Neural progenitor cell (in vitro differentiated cells): ENCODE results near the gene HDDC2. TPM values are rescaled to one million over a fixed set of nuclear protein-coding genes. Genes with fewer than 3 reads are reported as not detected.

Source experiments
- DNase-seq: peaks from one replicate; pipeline ENCODE4 v3.0.0-alpha.2; 2016; ENCODE audit warnings: low spot score
- H2AFZ ChIP-seq: fragments of 200-600 bp; sonication (generic); replicated peaks from 2 replicates; pipeline ENCODE4 v1.6.1; 2016; ENCODE audit warnings: antibody characterized with exemption
- H3F3A ChIP-seq: fragments of 200-600 bp; sonication (generic); 2 replicates; pipeline ENCODE4 v1.6.1; 2016; ENCODE audit warnings: antibody characterized with exemption, low read depth
- H3K27ac ChIP-seq: fragments of 200-600 bp; sonication (generic); 2 replicates; pipeline ENCODE4 v1.5.1; 2016; ENCODE audit warnings: mild to moderate bottlenecking
- H3K27me3 ChIP-seq: fragments of 200-600 bp; sonication (generic); 2 replicates; pipeline ENCODE4 v1.6.1; 2016; ENCODE audit warnings: mild to moderate bottlenecking, moderate library complexity
- H3K36me3 ChIP-seq: fragments of 200-600 bp; sonication (generic); 2 replicates; pipeline ENCODE4 v1.5.1; 2016
- H3K4me1 ChIP-seq: fragments of 200-600 bp; sonication (generic); 2 replicates; pipeline ENCODE4 v1.6.1; 2016; ENCODE audit warnings: mixed run types
- H3K4me2 ChIP-seq: fragments of 200-600 bp; sonication (generic); 2 replicates; pipeline ENCODE4 v1.6.1; 2016
- H3K4me3 ChIP-seq: fragments of 200-600 bp; sonication (generic); 2 replicates; pipeline ENCODE4 v1.5.1; 2016
- H3K79me2 ChIP-seq: fragments of 200-600 bp; sonication (generic); 2 replicates; pipeline ENCODE4 v1.6.1; 2016; ENCODE audit warnings: low read depth
- H3K9ac ChIP-seq: fragments of 200-600 bp; sonication (generic); 2 replicates; pipeline ENCODE4 v1.6.1; 2016
- H3K9me3 ChIP-seq: fragments of 200-600 bp; sonication (generic); 2 replicates; pipeline ENCODE4 v1.5.1; 2016; ENCODE audit warnings: low read depth
- H4K20me1 ChIP-seq: fragments of 200-600 bp; sonication (generic); 2 replicates; pipeline ENCODE4 v1.6.1; 2016; ENCODE audit warnings: low read depth
- H3K27ac Mint-ChIP-seq: 3 replicates; pipeline ENCODE4 v1.8.0; 2021; ENCODE audit warnings: mixed read lengths
- H3K27me3 Mint-ChIP-seq: 2 replicates; pipeline ENCODE4 v1.8.0; 2022; ENCODE audit warnings: low read depth, mild to moderate bottlenecking, inconsistent platforms, moderate library complexity, mixed read lengths; ENCODE audit not compliant: insufficient read depth
- H3K36me3 Mint-ChIP-seq: 3 replicates; pipeline ENCODE4 v1.8.0; 2021; ENCODE audit warnings: mixed read lengths
- H3K4me1 Mint-ChIP-seq: 3 replicates; pipeline ENCODE4 v1.8.0; 2021; ENCODE audit warnings: mixed read lengths
- H3K4me3 Mint-ChIP-seq: 3 replicates; pipeline ENCODE4 v1.8.0; 2021; ENCODE audit warnings: mild to moderate bottlenecking, moderate library complexity, mixed read lengths
- H3K9me3 Mint-ChIP-seq: 3 replicates; pipeline ENCODE4 v1.8.0; 2020; ENCODE audit warnings: mixed read lengths
- EZH2 ChIP-seq: fragments of 200-600 bp; sonication (generic); IDR thresholded peaks from 2 replicates; pipeline ENCODE4 v1.6.1; 2017; ENCODE audit warnings: antibody characterized with exemption, mild to moderate bottlenecking, moderate library complexity
- EZH2phosphoT487 ChIP-seq: fragments of 200-600 bp; sonication (generic); IDR thresholded peaks from 2 replicates; pipeline ENCODE4 v1.6.1; 2017; ENCODE audit warnings: antibody characterized with exemption
- total RNA-seq: library from RNA; depleted of rRNA; stranded (reverse); fragments of >200 nt; gene quantifications from 2 replicates; pipeline ENCODE4 v1.2.3, GENCODE V29; 2015; ENCODE audit warnings: low replicate concordance
- TF ChIP-seq, protein P1 (sequence below): fragments of 200-600 bp; sonication (generic); IDR thresholded peaks from 2 replicates; pipeline ENCODE4 v1.5.1; 2017; ENCODE audit warnings: antibody characterized with exemption, mild to moderate bottlenecking

Gene HDDC2
- total RNA-seq, 1 donor from 2014 or later: 114 TPM

DNA sequence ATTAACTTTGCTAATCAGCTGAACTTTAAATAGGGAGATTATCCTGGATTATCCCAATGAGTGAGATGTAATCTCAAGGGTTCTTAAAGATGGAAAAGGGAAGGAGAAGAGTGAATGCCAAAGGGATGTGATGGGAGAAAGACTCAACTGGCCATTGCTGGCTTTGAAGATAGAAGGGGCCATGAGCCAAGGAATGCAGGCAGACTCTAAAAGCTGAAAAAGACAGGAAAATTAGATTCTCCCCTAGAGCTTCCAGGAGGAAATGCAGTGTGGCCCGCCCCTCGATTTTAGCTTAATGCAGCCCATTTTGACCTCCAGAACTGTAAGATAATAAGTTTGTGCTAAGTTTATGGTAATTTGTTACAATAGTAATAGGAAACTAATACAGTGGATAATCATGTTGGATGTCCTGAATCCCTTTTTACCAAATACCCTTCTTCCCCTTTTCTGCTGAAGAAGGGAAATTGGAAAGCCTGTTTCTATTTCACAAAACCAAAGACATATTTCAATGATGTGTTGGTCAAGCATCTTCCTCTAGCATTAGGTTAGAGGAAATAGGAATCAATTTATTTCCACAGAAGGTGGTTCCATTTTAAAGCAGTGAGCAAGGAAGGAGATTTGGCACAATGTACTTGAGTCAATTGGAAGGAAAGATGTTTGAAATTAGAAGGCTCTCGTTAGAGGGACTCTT, 3.3 kb upstream of the HDDC2 start:
- no peak overlapping the region for H3K27ac Mint-ChIP-seq
- Histone ChIP-seq H3F3A (peaks cover 9% of the 10 kb centered on the region), H3K36me3 (no peaks in the 10 kb centered on the region), H3K4me1 (peaks cover 8% of the 10 kb centered on the region), H3K9me3 (no peaks in the 10 kb centered on the region), H4K20me1 (no peaks in the 10 kb centered on the region), H3K79me2 (peaks cover 10% of the 10 kb centered on the region), H3K4me3 (no peak overlapping the region), H3K27ac (no peak overlapping the region), H3K9ac (no peak overlapping the region), H3K27me3 (no peaks in the 10 kb centered on the region), H2AFZ (no peak overlapping the region), H3K4me2 (no peak overlapping the region)
- peaks cover 3% of the 10 kb centered on the region for H3K9me3 Mint-ChIP-seq
- TF ChIP-seq EZH2: no peak
- no peak for TF ChIP-seq EZH2phosphoT487
- TF ChIP-seq, protein P1, sequence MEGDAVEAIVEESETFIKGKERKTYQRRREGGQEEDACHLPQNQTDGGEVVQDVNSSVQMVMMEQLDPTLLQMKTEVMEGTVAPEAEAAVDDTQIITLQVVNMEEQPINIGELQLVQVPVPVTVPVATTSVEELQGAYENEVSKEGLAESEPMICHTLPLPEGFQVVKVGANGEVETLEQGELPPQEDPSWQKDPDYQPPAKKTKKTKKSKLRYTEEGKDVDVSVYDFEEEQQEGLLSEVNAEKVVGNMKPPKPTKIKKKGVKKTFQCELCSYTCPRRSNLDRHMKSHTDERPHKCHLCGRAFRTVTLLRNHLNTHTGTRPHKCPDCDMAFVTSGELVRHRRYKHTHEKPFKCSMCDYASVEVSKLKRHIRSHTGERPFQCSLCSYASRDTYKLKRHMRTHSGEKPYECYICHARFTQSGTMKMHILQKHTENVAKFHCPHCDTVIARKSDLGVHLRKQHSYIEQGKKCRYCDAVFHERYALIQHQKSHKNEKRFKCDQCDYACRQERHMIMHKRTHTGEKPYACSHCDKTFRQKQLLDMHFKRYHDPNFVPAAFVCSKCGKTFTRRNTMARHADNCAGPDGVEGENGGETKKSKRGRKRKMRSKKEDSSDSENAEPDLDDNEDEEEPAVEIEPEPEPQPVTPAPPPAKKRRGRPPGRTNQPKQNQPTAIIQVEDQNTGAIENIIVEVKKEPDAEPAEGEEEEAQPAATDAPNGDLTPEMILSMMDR: no peak
- no peak for DNase-seq
- H3K4me3 Mint-ChIP-seq: no peak overlapping the region
- H3K4me1 Mint-ChIP-seq: peaks cover 10% of the 10 kb centered on the region
- peaks cover 6% of the 10 kb centered on the region for H3K36me3 Mint-ChIP-seq
- no peaks in the 10 kb centered on the region for H3K27me3 Mint-ChIP-seq

DNA sequence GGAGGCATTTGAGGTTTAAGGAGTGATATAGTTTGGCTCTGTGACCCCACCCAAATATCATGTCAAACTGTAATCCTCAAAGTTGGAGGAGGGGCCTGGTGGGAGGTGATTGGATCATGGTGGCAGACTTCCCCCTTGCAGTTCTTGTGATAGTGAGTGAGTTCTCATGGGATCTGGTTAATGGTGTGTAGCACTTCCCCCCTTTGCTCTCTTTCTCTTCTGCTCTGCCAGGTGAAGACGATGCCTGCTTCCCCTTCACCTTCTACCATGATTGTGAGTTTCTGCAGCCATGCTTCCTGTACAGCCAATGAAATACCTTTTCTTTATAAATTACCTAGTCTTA, 1.7 kb upstream of the HDDC2 start:
- Mint-ChIP-seq H3K36me3 (peaks cover 17% of the 10 kb centered on the region), H3K27ac (no peak overlapping the region), H3K9me3 (peaks cover 3% of the 10 kb centered on the region), H3K4me1 (peaks cover 18% of the 10 kb centered on the region), H3K27me3 (peaks cover 2% of the 10 kb centered on the region), H3K4me3 (no peak overlapping the region)
- Histone ChIP-seq H3K4me3 (no peak overlapping the region), H3K4me1 (peaks cover 11% of the 10 kb centered on the region), H3K27ac (no peak overlapping the region), H3K79me2 (peaks cover 20% of the 10 kb centered on the region), H3K27me3 (no peaks in the 10 kb centered on the region), H2AFZ (no peak overlapping the region), H3K9me3 (no peaks in the 10 kb centered on the region), H3F3A (peaks cover 9% of the 10 kb centered on the region), H3K36me3 (no peaks in the 10 kb centered on the region), H3K9ac (no peak overlapping the region), H3K4me2 (no peak overlapping the region), H4K20me1 (no peaks in the 10 kb centered on the region)
- TF ChIP-seq EZH2phosphoT487: no peak
- TF ChIP-seq EZH2: no peak
- DNase-seq: no peak

DNA sequence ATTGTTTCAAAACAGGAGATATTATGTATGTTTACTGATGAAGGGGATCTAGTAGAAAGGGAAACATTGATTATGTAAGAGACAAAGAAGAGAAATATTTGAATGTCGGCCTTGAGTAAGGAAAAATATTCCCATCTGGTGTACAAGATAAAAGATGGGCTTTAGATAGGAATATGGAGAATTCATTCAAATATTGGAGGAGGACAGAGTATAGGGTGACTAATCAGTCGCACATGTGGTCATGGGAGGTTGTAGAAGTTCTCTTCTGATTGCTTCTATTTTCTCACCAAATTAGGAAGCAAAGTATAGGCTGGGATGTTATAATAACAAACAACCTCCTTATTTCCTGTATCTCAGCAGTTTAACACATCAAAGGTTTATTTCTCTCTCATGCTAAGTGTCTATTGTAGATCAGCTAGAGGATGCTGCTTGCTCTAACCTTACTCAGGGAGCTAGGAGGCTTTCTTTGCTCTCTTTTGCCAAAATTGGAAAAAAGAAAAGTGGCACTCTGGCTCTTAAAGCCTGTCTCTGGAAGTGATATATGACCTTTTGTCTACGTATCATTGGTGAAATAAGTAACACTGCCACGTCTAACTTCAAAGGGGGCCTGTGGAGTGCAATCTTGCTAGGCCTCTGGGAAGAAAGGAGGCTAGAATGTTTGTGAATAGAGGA, 1.2 kb upstream of the HDDC2 start:
- Histone ChIP-seq H4K20me1 (no peaks in the 10 kb centered on the region), H3K4me3 (no peak overlapping the region), H3K36me3 (no peaks in the 10 kb centered on the region), H3K4me2 (no peak overlapping the region), H3K79me2 (peaks cover 20% of the 10 kb centered on the region), H2AFZ (no peak overlapping the region), H3K9me3 (no peaks in the 10 kb centered on the region), H3K27ac (no peak overlapping the region), H3K27me3 (no peaks in the 10 kb centered on the region), H3F3A (peaks cover 9% of the 10 kb centered on the region), H3K4me1 (peaks cover 11% of the 10 kb centered on the region), H3K9ac (no peak overlapping the region)
- no peak for DNase-seq
- peaks cover 20% of the 10 kb centered on the region for H3K36me3 Mint-ChIP-seq
- H3K4me1 Mint-ChIP-seq: peaks cover 18% of the 10 kb centered on the region
- H3K27ac Mint-ChIP-seq: no peak overlapping the region
- H3K9me3 Mint-ChIP-seq: peaks cover 3% of the 10 kb centered on the region
- H3K27me3 Mint-ChIP-seq: peaks cover 2% of the 10 kb centered on the region
- TF ChIP-seq, protein P1: no peak
- no peak for TF ChIP-seq EZH2phosphoT487
- no peak for TF ChIP-seq EZH2
- peak overlapping the region; percentile 93 for H3K4me3 Mint-ChIP-seq

DNA sequence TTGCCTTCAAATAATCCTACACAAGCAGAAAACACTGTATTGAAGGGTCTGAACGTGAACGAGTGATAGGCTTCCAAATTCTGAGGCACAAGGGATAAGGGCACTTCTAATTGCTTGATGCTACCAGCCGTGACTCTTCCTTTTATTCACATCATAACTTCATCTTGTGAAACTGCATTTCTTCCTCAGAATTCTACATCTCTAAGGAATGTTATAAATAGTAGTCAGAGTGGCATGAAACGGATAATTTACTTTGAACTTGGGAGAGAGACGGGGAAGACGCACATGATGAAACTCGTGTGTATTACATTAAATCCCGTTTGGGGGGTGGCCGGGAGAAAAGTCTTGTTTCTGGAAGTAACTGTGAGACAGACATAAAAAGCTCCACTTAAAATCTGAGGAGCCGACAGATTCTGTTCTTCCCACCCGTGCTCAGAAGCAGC, 754 bp downstream of the HDDC2 start:
- H3K27me3 ChIP-seq: no peaks in the 10 kb centered on the region
- peak overlapping the region; percentile 47 for H3K9ac ChIP-seq
- Mint-ChIP-seq H3K27ac (peak overlapping the region; percentile 44), H3K4me3 (peak overlapping the region; percentile 93), H3K27me3 (peaks cover 2% of the 10 kb centered on the region), H3K36me3 (peaks cover 34% of the 10 kb centered on the region), H3K4me1 (peaks cover 18% of the 10 kb centered on the region), H3K9me3 (peaks cover 3% of the 10 kb centered on the region)
- peaks cover 11% of the 10 kb centered on the region for H3K4me1 ChIP-seq
- H3K27ac ChIP-seq: no peak overlapping the region
- H3K36me3 ChIP-seq: peaks cover 3% of the 10 kb centered on the region
- H4K20me1 ChIP-seq: peaks cover 3% of the 10 kb centered on the region
- H2AFZ ChIP-seq: peak overlapping the region; percentile 61
- peaks cover 9% of the 10 kb centered on the region for H3F3A ChIP-seq
- H3K79me2 ChIP-seq: peaks cover 20% of the 10 kb centered on the region
- H3K9me3 ChIP-seq: no peaks in the 10 kb centered on the region
- peak overlapping the region; percentile 65 for H3K4me3 ChIP-seq
- TF ChIP-seq EZH2 (no peak), EZH2phosphoT487 (no peak)
- TF ChIP-seq, protein P1: no peak
- H3K4me2 ChIP-seq: peak overlapping the region; percentile 92
- DNase-seq: no peak
